GM21447 (cell line): ENCODE data around the gene DLG1.

Experiments
- ATAC-seq: cut with Tn5 transposase; IDR thresholded peaks from one replicate; pipeline ENCODE4 v1.9.1; 2021; ENCODE audit not compliant: unreplicated experiment

DLG1 gene

GRCh38 chr3:197175503-197175902, 122.9 kb downstream of the DLG1 start:
- ATAC-seq: no peak

GRCh38 chr3:197174927-197175326, 123.5 kb downstream of the DLG1 start:
- no peak for ATAC-seq

GRCh38 chr3:197173620-197174019, 124.8 kb downstream of the DLG1 start:
- no peak for ATAC-seq

- no peak for ATAC-seq
Measured at GRCh38 chr3:197171481-197172067, 126.8 kb downstream of the DLG1 start.

GRCh38 chr3:197169028-197169427, 129.4 kb downstream of the DLG1 start:
- no peak for ATAC-seq

- no peak for ATAC-seq
Measured at GRCh38 chr3:197168606-197169005, 129.8 kb downstream of the DLG1 start.

GRCh38 chr3:197168063-197168462, 130.3 kb downstream of the DLG1 start:
- ATAC-seq: no peak

GRCh38 chr3:197167549-197167948, 130.9 kb downstream of the DLG1 start:
- no peak for ATAC-seq

- ATAC-seq: no peak
Measured at GRCh38 chr3:197165890-197166289, 132.5 kb downstream of the DLG1 start.

- no peak for ATAC-seq
Measured at GRCh38 chr3:197155046-197155445, 143.4 kb downstream of the DLG1 start.

- no peak for ATAC-seq
Measured at GRCh38 chr3:197151580-197151979, 146.8 kb downstream of the DLG1 start.

GRCh38 chr3:197149528-197149927, 148.9 kb downstream of the DLG1 start:
- ATAC-seq: no peak

- ATAC-seq: no peak
Measured at GRCh38 chr3:197144188-197144587, 154.2 kb downstream of the DLG1 start.

- no peak for ATAC-seq
Measured at GRCh38 chr3:197139586-197139985, 158.8 kb downstream of the DLG1 start.

- ATAC-seq: no peak
Measured at GRCh38 chr3:197137751-197138150, 160.7 kb downstream of the DLG1 start.

GRCh38 chr3:197136744-197137143, 161.7 kb downstream of the DLG1 start:
- no peak for ATAC-seq

- no peak for ATAC-seq
Measured at GRCh38 chr3:197135212-197135611, 163.2 kb downstream of the DLG1 start.

- no peak for ATAC-seq
Measured at GRCh38 chr3:197132916-197133530, 165.4 kb downstream of the DLG1 start.

- no peak for ATAC-seq
Measured at GRCh38 chr3:197125636-197126035, 172.8 kb downstream of the DLG1 start.

- ATAC-seq: no peak
Measured at GRCh38 chr3:197124713-197125112, 173.7 kb downstream of the DLG1 start.

- ATAC-seq: no peak
Measured at GRCh38 chr3:197122394-197122793, 176.0 kb downstream of the DLG1 start.

- ATAC-seq: no peak
Measured at GRCh38 chr3:197117114-197117513, 181.3 kb downstream of the DLG1 start.

GRCh38 chr3:197114007-197114406, 184.4 kb downstream of the DLG1 start:
- no peak for ATAC-seq
